ENCODE results near the gene TACC2.

- TF ChIP-seq CTCF (IDR thresholded peaks at IDR 0.05) = no peak
- TF ChIP-seq POLR2A (IDR thresholded peaks at IDR 0.05) = no peak
These were observed 252.9 kb downstream of the TACC2 start for GRCh38 chr10:122241836-122242235.

All from tibial nerve (tissue), 3 donors.